HEK293 (cell line): Measurements from ENCODE around the gene ABL2.
A peak's percentile ranks its signal among the peaks of the same experiment; 100 is the strongest.

Experiments used
- CTCF ChIA-PET: fragments of 350-600 bp; formaldehyde crosslinking; extraction: SDS; loops from one replicate; lab custom pipeline; 2021; ENCODE audit warnings: antibody characterized with exemption; lab: Yijun Ruan, JAX
- POLR2A ChIA-PET: fragments of 300-600 bp; formaldehyde crosslinking; extraction: SDS; loops from one replicate; lab custom pipeline; 2020; ENCODE audit warnings: antibody characterized with exemption, inconsistent platforms; lab: Yijun Ruan, JAX
- H3K27ac ChIP-seq: fragments of 200-500 bp; sonication (Bioruptor generic); 2 replicates; pipeline ENCODE4 v1.5.1; 2014; ENCODE audit warnings: low read depth, low read length, control low read depth, inconsistent platforms; ENCODE audit errors: extremely low read depth
- H3K36me3 ChIP-seq, 2 experiments: fragments of 200-500 bp in 1 of 2; sonication (Bioruptor generic) in 1 of 2; 1 replicate in 1 of 2; 2 replicates in 1 of 2; pipeline ENCODE4 v1.5.1; 2014 to 2017; ENCODE audit warnings: inconsistent platforms in 2 of 2, low read length in 2 of 2; ENCODE audit not compliant: control insufficient read depth in 2 of 2, insufficient read depth in 1 of 2
- H3K4me1 ChIP-seq: fragments of 200-500 bp; sonication (Bioruptor generic); 2 replicates; pipeline ENCODE4 v1.5.1; 2014; ENCODE audit warnings: mild to moderate bottlenecking, low read length, inconsistent platforms; ENCODE audit not compliant: control insufficient read depth, insufficient read depth
- H3K4me3 ChIP-seq: 2 replicates; pipeline ENCODE4 v1.5.1; 2011; ENCODE audit warnings: low read depth, mild to moderate bottlenecking, control low read depth, low read length, moderate library complexity
- H3K9me3 ChIP-seq: fragments of 200-500 bp; sonication (Bioruptor generic); 2 replicates; pipeline ENCODE4 v1.5.1; 2014; ENCODE audit warnings: low read depth, low read length, inconsistent platforms; ENCODE audit not compliant: control insufficient read depth, insufficient read depth
- CTCF ChIP-seq: fragments of 450-650 bp; formaldehyde crosslinking; IDR thresholded peaks from 2 replicates; pipeline ENCODE4 v1.5.1; 2016; ENCODE audit warnings: missing biosample characterization, missing genetic modification characterization
- EGR2 ChIP-seq: fragments of 450-650 bp; formaldehyde crosslinking; IDR thresholded peaks from 2 replicates; pipeline ENCODE4 v1.5.1; 2016; ENCODE audit warnings: low read depth, missing biosample characterization, missing genetic modification characterization
- GLIS1 ChIP-seq: fragments of 450-650 bp; formaldehyde crosslinking; IDR thresholded peaks from 2 replicates; pipeline ENCODE4 v1.5.1; 2016; ENCODE audit warnings: missing biosample characterization, missing genetic modification characterization
- KLF17 ChIP-seq: fragments of 450-650 bp; formaldehyde crosslinking; IDR thresholded peaks from 2 replicates; pipeline ENCODE4 v1.5.1; 2016; ENCODE audit warnings: missing biosample characterization, missing genetic modification characterization
- KLF7 ChIP-seq: fragments of 450-650 bp; formaldehyde crosslinking; IDR thresholded peaks from 2 replicates; pipeline ENCODE4 v1.5.1; 2016; ENCODE audit warnings: missing biosample characterization, missing genetic modification characterization, borderline replicate concordance
- OSR2 ChIP-seq: fragments of 450-650 bp; formaldehyde crosslinking; IDR thresholded peaks from 2 replicates; pipeline ENCODE4 v1.5.1; 2016; ENCODE audit warnings: missing biosample characterization, missing genetic modification characterization
- YY1 ChIP-seq: fragments of 450-650 bp; formaldehyde crosslinking; IDR thresholded peaks from 2 replicates; pipeline ENCODE4 v1.5.1; 2018; ENCODE audit warnings: missing biosample characterization, missing genetic modification characterization
- ZBTB17 ChIP-seq: fragments of 450-650 bp; formaldehyde crosslinking; IDR thresholded peaks from 2 replicates; pipeline ENCODE4 v1.5.1; 2016; ENCODE audit warnings: missing biosample characterization, missing genetic modification characterization
- ZFHX2 ChIP-seq: fragments of 450-650 bp; formaldehyde crosslinking; conservative IDR thresholded peaks from 2 replicates; pipeline ENCODE4 v1.5.1; 2016; ENCODE audit warnings: missing biosample characterization, missing genetic modification characterization
- ZNF16 ChIP-seq: fragments of 450-650 bp; formaldehyde crosslinking; IDR thresholded peaks from 2 replicates; pipeline ENCODE4 v1.5.1; 2016; ENCODE audit warnings: low read depth, missing biosample characterization, missing genetic modification characterization
- ZNF214 ChIP-seq: fragments of 450-650 bp; formaldehyde crosslinking; IDR thresholded peaks from 2 replicates; pipeline ENCODE4 v1.5.1; 2017; ENCODE audit warnings: missing biosample characterization, mild to moderate bottlenecking, missing genetic modification characterization, borderline replicate concordance
- ZNF423 ChIP-seq: fragments of 450-650 bp; formaldehyde crosslinking; IDR thresholded peaks from 2 replicates; pipeline ENCODE4 v1.5.1; 2016; ENCODE audit warnings: missing biosample characterization, missing genetic modification characterization
- ZNF610 ChIP-seq: fragments of 450-650 bp; formaldehyde crosslinking; IDR thresholded peaks from 2 replicates; pipeline ENCODE4 v1.5.1; 2016; ENCODE audit warnings: missing biosample characterization, missing genetic modification characterization, borderline replicate concordance
- ZNF654 ChIP-seq: fragments of 450-650 bp; formaldehyde crosslinking; IDR thresholded peaks from 2 replicates; pipeline ENCODE4 v1.5.1; 2016; ENCODE audit warnings: low read depth, missing biosample characterization, missing genetic modification characterization
- ZNF768 ChIP-seq: fragments of 450-650 bp; formaldehyde crosslinking; IDR thresholded peaks from 2 replicates; pipeline ENCODE4 v1.5.1; 2018; ENCODE audit warnings: missing biosample characterization, mild to moderate bottlenecking, missing genetic modification characterization
- ZNF843 ChIP-seq: fragments of 450-650 bp; formaldehyde crosslinking; IDR thresholded peaks from 2 replicates; pipeline ENCODE4 v1.5.1; 2016; ENCODE audit warnings: missing biosample characterization, missing genetic modification characterization
- TF ChIP-seq, protein P1 (sequence below): fragments of 450-650 bp; formaldehyde crosslinking; IDR thresholded peaks from 2 replicates; pipeline ENCODE4 v1.5.1; 2016; ENCODE audit warnings: missing biosample characterization, missing genetic modification characterization

Gene ABL2

GRCh38 chr1:179121159-179121938 is 108.1 kb downstream of the ABL2 start:
- Histone ChIP-seq H3K36me3 (peaks cover 10 to 36% of the 10 kb centered on the region in 2 experiments; a peak in 2 of 3 replicates), H3K4me1 (no peaks in the 10 kb centered on the region), H3K9me3 (no peaks in the 10 kb centered on the region), H3K4me3 (no peak overlapping the region), H3K27ac (no peak overlapping the region)
- ChIA-PET POLR2A (interaction anchor here (0.7 kb wide), 1 partner anchor 113 kb away, joined by 3 read pairs; no protein-coding TSS in a partner anchor), CTCF (interaction anchor here (0.6 to 3.1 kb wide), 20 partner anchors 9 to 822 kb away, joined by 3 to 37 read pairs (median 3); no protein-coding TSS in a partner anchor)
- no peak for TF ChIP-seq ZBTB17
- TF ChIP-seq ZNF654: peak; percentile 78
- TF ChIP-seq ZNF16: no peak
- peak; percentile 80 for TF ChIP-seq EGR2
- peak; percentile 73 for TF ChIP-seq ZFHX2
- TF ChIP-seq OSR2 (tag by site-specific recombination): no peak
- 0 out of 2 replicates have a peak, but pooled peaks have one; percentile 30 for TF ChIP-seq CTCF (tag by site-specific recombination)
- no peak for TF ChIP-seq ZNF214
- peak; percentile 65 for TF ChIP-seq GLIS1 (tag by site-specific recombination)
- no peak for TF ChIP-seq ZNF423 (tag by site-specific recombination)
- TF ChIP-seq, protein P1, sequence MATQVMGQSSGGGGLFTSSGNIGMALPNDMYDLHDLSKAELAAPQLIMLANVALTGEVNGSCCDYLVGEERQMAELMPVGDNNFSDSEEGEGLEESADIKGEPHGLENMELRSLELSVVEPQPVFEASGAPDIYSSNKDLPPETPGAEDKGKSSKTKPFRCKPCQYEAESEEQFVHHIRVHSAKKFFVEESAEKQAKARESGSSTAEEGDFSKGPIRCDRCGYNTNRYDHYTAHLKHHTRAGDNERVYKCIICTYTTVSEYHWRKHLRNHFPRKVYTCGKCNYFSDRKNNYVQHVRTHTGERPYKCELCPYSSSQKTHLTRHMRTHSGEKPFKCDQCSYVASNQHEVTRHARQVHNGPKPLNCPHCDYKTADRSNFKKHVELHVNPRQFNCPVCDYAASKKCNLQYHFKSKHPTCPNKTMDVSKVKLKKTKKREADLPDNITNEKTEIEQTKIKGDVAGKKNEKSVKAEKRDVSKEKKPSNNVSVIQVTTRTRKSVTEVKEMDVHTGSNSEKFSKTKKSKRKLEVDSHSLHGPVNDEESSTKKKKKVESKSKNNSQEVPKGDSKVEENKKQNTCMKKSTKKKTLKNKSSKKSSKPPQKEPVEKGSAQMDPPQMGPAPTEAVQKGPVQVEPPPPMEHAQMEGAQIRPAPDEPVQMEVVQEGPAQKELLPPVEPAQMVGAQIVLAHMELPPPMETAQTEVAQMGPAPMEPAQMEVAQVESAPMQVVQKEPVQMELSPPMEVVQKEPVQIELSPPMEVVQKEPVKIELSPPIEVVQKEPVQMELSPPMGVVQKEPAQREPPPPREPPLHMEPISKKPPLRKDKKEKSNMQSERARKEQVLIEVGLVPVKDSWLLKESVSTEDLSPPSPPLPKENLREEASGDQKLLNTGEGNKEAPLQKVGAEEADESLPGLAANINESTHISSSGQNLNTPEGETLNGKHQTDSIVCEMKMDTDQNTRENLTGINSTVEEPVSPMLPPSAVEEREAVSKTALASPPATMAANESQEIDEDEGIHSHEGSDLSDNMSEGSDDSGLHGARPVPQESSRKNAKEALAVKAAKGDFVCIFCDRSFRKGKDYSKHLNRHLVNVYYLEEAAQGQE: no peak

- ChIA-PET CTCF (interaction anchor here (0.6 to 3.1 kb wide), 28 partner anchors 9 to 821 kb away, joined by 3 to 37 read pairs (median 3); partner anchors contain the start of gene SOAT1), POLR2A (no interaction called here)
- Histone ChIP-seq H3K4me3 (no peak overlapping the region), H3K4me1 (no peaks in the 10 kb centered on the region), H3K27ac (no peak overlapping the region), H3K36me3 (peaks cover 10 to 33% of the 10 kb centered on the region in 2 experiments; a peak in 2 of 3 replicates), H3K9me3 (no peaks in the 10 kb centered on the region)
- TF ChIP-seq ZNF843 (tag by site-specific recombination) (no peak), KLF7 (tag by site-specific recombination) (no peak), KLF17 (no peak), ZNF610 (tag by site-specific recombination) (no peak), YY1 (tag by site-specific recombination) (no peak), ZNF768 (tag by site-specific recombination) (no peak)
Measured at GRCh38 chr1:179120736-179121135, 108.7 kb downstream of the ABL2 start.
